Measurements from ENCODE around the gene ASB1. TPM values are rescaled to one million over a fixed set of nuclear protein-coding genes. Genes with fewer than 3 reads are reported as not detected.

ASB1 gene
- total RNA-seq, 4 donors from 2014 or later, result 3.9 to 17.7 (median 8.9) TPM

- WGBS, 2 donors, result 81 to 93% methylated on average over 5 of the region's 5 CpGs
- no peaks in the 10 kb centered on the region for H3K9me3 ChIP-seq
- no peaks in the 10 kb centered on the region for H3K4me1 ChIP-seq
- intact Hi-C loops (cut with DNase I), result no loop called here
- DNase-seq, result no peak
- H3K27ac ChIP-seq, result no peak overlapping the region
- H3K4me3 ChIP-seq, result no peak overlapping the region
- no peaks in the 10 kb centered on the region for H3K36me3 ChIP-seq
- TF ChIP-seq CTCF (IDR thresholded peaks at IDR 0.05), result no peak
- TF ChIP-seq POLR2A (IDR thresholded peaks at IDR 0.05), result no peak
- H3K27me3 ChIP-seq, result no peaks in the 10 kb centered on the region
These were observed 66.7 kb downstream of the ASB1 start for GRCh38 chr2:238493411-238493810.

- no peaks in the 10 kb centered on the region for H3K9me3 ChIP-seq
- WGBS, 2 donors, result 64 to 69% methylated on average over 14 of the region's 18 CpGs
- intact Hi-C loops (cut with DNase I), result no loop called here
These were observed 67.3 kb downstream of the ASB1 start for GRCh38 chr2:238493880-238494572.

GRCh38 chr2:238494573-238494961, 67.8 kb downstream of the ASB1 start:
- DNase-seq, result no peak
- Histone ChIP-seq H3K36me3 (no peaks in the 10 kb centered on the region), H3K4me1 (no peaks in the 10 kb centered on the region), H3K27me3 (no peaks in the 10 kb centered on the region), H3K27ac (no peak overlapping the region), H3K9me3 (no peaks in the 10 kb centered on the region), H3K4me3 (no peak overlapping the region)
- TF ChIP-seq POLR2A (IDR thresholded peaks at IDR 0.05) (no peak), CTCF (IDR thresholded peaks at IDR 0.05) (no peak)
- 88 to 89% methylated on average over 15 to 16 of the region's 16 CpGs for WGBS, 2 donors
- intact Hi-C loops (cut with DNase I), result no loop called here

More at GRCh38 chr2:238493880-238494572, 67.3 kb downstream of the ASB1 start:
- DNase-seq, result no peak
- no peaks in the 10 kb centered on the region for H3K36me3 ChIP-seq
- H3K4me1 ChIP-seq, result no peaks in the 10 kb centered on the region
- no peak overlapping the region for H3K27ac ChIP-seq
- no peaks in the 10 kb centered on the region for H3K27me3 ChIP-seq
- no peak overlapping the region for H3K4me3 ChIP-seq
- TF ChIP-seq CTCF (IDR thresholded peaks at IDR 0.05), result no peak
- TF ChIP-seq POLR2A (IDR thresholded peaks at IDR 0.05), result no peak

GRCh38 chr2:238495422-238495821, 68.7 kb downstream of the ASB1 start:
- WGBS, 2 donors, result 85 to 90% methylated on average over 9 of the region's 10 CpGs
- Histone ChIP-seq H3K4me3 (no peak overlapping the region), H3K36me3 (no peaks in the 10 kb centered on the region), H3K27me3 (no peaks in the 10 kb centered on the region), H3K27ac (no peak overlapping the region), H3K9me3 (no peaks in the 10 kb centered on the region), H3K4me1 (no peaks in the 10 kb centered on the region)
- DNase-seq, result no peak
- intact Hi-C loops (cut with DNase I), result no loop called here
- TF ChIP-seq POLR2A (IDR thresholded peaks at IDR 0.05) (no peak), CTCF (IDR thresholded peaks at IDR 0.05) (no peak)

- TF ChIP-seq POLR2A (IDR thresholded peaks at IDR 0.05) (no peak), CTCF (IDR thresholded peaks at IDR 0.05) (no peak)
- Histone ChIP-seq H3K27me3 (no peaks in the 10 kb centered on the region), H3K9me3 (no peaks in the 10 kb centered on the region), H3K36me3 (no peaks in the 10 kb centered on the region), H3K27ac (no peak overlapping the region), H3K4me1 (no peaks in the 10 kb centered on the region), H3K4me3 (no peak overlapping the region)
- no peak for DNase-seq
- intact Hi-C loops (cut with DNase I), result no loop called here
- 87 to 93% methylated on average over 12 to 21 of the region's 23 CpGs for WGBS, 2 donors
These were observed 70.3 kb downstream of the ASB1 start for GRCh38 chr2:238496756-238497609.

All from esophagus squamous epithelium (tissue), 5 donors.